Chondrocyte (in vitro differentiated cells): ENCODE results near the gene INPP5D. TPM values are rescaled to one million over a fixed set of nuclear protein-coding genes. Genes with fewer than 3 reads are reported as not detected.
A peak's percentile ranks its signal among the peaks of the same experiment; 100 is the strongest.

Experiments used
- DNase-seq: peaks from one replicate; pipeline ENCODE4 v3.0.0; 2021; ENCODE audit warnings: mixed read lengths, low spot score
- H3K27ac Mint-ChIP-seq: one replicate; pipeline ENCODE4 v1.8.0; 2021; ENCODE audit warnings: mild to moderate bottlenecking, moderate library complexity, mixed read lengths; ENCODE audit not compliant: unreplicated experiment
- H3K27me3 Mint-ChIP-seq: 2 replicates; pipeline ENCODE4 v1.8.0; 2021; ENCODE audit warnings: low read depth, mixed read lengths
- H3K36me3 Mint-ChIP-seq: 2 replicates; pipeline ENCODE4 v1.8.0; 2021; ENCODE audit warnings: low read depth, mixed read lengths
- H3K4me1 Mint-ChIP-seq: 2 replicates; pipeline ENCODE4 v1.8.0; 2021; ENCODE audit warnings: low read depth, mild to moderate bottlenecking, mixed read lengths
- H3K4me3 Mint-ChIP-seq: one replicate; pipeline ENCODE4 v1.8.0; 2021; ENCODE audit warnings: mild to moderate bottlenecking, moderate library complexity, mixed read lengths; ENCODE audit not compliant: unreplicated experiment
- H3K9me3 Mint-ChIP-seq: 2 replicates; pipeline ENCODE4 v1.8.0; 2021; ENCODE audit warnings: low read depth, mixed read lengths
- total RNA-seq: library from RNA; stranded (reverse); gene quantifications from 3 replicates; pipeline ENCODE4 v1.2.1, GENCODE V29; 2021
- TF ChIP-seq, protein P1 (sequence below): fragments of 200-600 bp; sonication (generic); IDR thresholded peaks from 2 replicates; pipeline ENCODE4 v1.5.0; 2021; ENCODE audit warnings: antibody characterized with exemption, mild to moderate bottlenecking, moderate library complexity

The INPP5D gene
- total RNA-seq, 1 donor from 2014 or later: 0.20 TPM

DNA sequence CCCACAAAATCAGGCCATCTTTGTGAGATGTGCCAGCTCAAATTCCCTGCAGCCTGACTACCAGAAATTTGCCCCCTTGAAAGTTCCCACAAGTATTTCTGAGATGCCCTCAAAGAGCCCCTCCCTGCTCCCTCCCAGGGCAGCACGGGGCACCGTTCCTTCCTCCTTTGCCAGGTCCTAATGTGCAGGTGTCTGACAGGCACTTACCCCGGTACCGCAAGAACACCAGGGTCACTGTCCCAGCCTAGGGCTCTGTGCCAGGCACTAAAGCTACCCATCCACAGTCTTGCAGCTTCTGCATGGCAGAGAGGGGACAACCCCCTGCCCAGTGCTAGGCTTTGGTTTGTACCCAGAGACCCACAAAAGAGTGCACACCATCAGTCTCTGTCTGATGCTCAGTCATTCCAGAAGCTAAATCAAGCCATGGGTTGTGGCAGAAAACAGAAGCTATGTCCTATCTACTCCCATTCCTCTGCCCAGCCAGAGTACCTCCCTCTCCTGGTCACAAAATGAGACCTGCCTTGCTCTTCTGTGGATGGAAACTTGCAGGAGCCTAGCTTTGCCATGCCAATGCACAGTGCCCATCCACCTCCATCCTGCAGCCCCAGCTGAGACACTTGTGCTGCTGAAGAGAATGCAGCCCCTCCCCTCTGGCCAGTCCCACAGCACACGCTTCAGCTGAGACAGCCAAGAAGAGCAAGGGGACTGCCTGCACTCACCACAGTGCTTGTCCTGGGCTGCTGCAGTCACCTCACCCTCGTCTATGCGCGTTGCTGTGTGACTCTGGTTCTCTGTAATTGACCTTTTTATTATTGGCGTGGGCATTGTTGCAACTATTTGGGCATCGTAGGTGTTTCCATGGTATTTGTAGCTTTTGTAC, 48.7 kb downstream of the INPP5D start:
- Mint-ChIP-seq H3K4me1 (no peaks in the 10 kb centered on the region), H3K4me3 (no peak overlapping the region), H3K27ac (no peak overlapping the region), H3K27me3 (peaks cover 47% of the 10 kb centered on the region), H3K36me3 (no peaks in the 10 kb centered on the region), H3K9me3 (peaks cover 7% of the 10 kb centered on the region)
- peak; percentile 57 for DNase-seq
- TF ChIP-seq, protein P1, sequence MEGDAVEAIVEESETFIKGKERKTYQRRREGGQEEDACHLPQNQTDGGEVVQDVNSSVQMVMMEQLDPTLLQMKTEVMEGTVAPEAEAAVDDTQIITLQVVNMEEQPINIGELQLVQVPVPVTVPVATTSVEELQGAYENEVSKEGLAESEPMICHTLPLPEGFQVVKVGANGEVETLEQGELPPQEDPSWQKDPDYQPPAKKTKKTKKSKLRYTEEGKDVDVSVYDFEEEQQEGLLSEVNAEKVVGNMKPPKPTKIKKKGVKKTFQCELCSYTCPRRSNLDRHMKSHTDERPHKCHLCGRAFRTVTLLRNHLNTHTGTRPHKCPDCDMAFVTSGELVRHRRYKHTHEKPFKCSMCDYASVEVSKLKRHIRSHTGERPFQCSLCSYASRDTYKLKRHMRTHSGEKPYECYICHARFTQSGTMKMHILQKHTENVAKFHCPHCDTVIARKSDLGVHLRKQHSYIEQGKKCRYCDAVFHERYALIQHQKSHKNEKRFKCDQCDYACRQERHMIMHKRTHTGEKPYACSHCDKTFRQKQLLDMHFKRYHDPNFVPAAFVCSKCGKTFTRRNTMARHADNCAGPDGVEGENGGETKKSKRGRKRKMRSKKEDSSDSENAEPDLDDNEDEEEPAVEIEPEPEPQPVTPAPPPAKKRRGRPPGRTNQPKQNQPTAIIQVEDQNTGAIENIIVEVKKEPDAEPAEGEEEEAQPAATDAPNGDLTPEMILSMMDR: no peak

DNA sequence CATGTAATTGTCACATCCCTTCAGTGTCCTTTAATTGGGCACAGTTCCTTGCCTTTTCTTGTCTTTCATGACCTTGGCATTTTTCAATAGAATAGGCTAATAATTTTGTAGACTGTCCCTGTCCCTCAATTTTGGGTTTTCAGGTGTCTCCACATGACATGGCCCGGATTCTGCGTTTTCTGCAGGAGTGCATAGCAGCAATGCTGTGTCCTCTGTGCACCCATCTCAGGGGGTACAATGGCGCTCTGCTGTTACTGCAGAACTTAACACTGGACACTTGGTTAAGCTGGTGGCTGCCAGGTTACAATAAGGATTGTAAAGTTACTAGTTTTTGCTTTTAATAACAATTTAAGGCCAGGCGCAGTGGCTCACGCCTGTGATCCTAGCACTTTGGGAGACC, 51.3 kb downstream of the INPP5D start:
- peak; percentile 21 for DNase-seq
- Mint-ChIP-seq H3K27me3 (peaks cover 47% of the 10 kb centered on the region), H3K4me3 (no peak overlapping the region), H3K36me3 (no peaks in the 10 kb centered on the region), H3K9me3 (no peaks in the 10 kb centered on the region), H3K4me1 (no peaks in the 10 kb centered on the region), H3K27ac (no peak overlapping the region)
- TF ChIP-seq, protein P1: no peak

- Mint-ChIP-seq H3K9me3 (no peaks in the 10 kb centered on the region), H3K27ac (no peak overlapping the region), H3K4me3 (no peak overlapping the region), H3K4me1 (no peaks in the 10 kb centered on the region), H3K27me3 (peaks cover 39% of the 10 kb centered on the region), H3K36me3 (no peaks in the 10 kb centered on the region)
- TF ChIP-seq, protein P1: no peak
- no peak for DNase-seq
Observed at GRCh38 chr2:233112329-233112728, 52.2 kb downstream of the INPP5D start.

- Mint-ChIP-seq H3K4me3 (no peak overlapping the region), H3K27me3 (peaks cover 38% of the 10 kb centered on the region), H3K27ac (no peak overlapping the region), H3K36me3 (no peaks in the 10 kb centered on the region), H3K4me1 (no peaks in the 10 kb centered on the region), H3K9me3 (no peaks in the 10 kb centered on the region)
- DNase-seq: peak; percentile 36
- TF ChIP-seq, protein P1: no peak
Observed at GRCh38 chr2:233112776-233113452, 52.8 kb downstream of the INPP5D start.

DNA sequence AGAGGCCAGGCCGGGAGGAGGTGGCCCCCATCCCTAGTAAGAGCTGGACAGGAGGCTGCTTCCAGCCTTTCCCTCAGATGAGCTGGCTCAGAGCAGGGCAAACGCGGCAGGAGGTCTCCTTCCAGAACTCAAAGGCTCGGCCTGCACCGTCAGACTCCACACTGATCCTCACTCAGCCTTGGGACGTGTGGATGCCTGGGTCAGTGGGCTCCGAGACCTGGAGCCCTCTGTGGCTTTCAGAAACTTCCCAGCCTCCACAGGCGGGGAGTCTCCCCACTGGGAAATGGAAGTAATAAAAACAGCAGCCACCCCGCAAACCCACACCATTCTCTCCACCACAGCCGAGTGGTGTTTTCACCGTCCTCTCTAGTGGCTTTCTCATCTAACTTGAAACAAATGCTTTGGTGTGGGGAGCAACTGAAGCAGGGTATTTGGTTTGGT, 54.3 kb downstream of the INPP5D start:
- H3K9me3 Mint-ChIP-seq: no peaks in the 10 kb centered on the region
- no peaks in the 10 kb centered on the region for H3K36me3 Mint-ChIP-seq
- H3K4me3 Mint-ChIP-seq: no peak overlapping the region
- peak; percentile 60 for DNase-seq
- H3K27ac Mint-ChIP-seq: no peak overlapping the region
- H3K4me1 Mint-ChIP-seq: no peaks in the 10 kb centered on the region
- peaks cover 29% of the 10 kb centered on the region for H3K27me3 Mint-ChIP-seq
- TF ChIP-seq, protein P1: no peak
